Central memory CD8-positive, alpha-beta T cell (primary cell): Measurements from ENCODE around the gene IRF5.
"Not testable (repeated sequence)": the region's sequence is repeated elsewhere in the genome, so short reads cannot be mapped to it uniquely, and the experiment has no call there.

Experiments
- ATAC-seq: fragments of 150-1000 bp; cut with Tn5 transposase; replicated peaks from 2 replicates; pipeline ENCODE4 v1.10.0; 2022; ENCODE audit warnings: mild to moderate bottlenecking, moderate FRiP score, moderate number of reproducible peaks; ENCODE audit not compliant: poor library complexity, severe bottlenecking; ENCODE audit errors: extremely low read depth
- DNase-seq, 2 donors: peaks; one replicate each; pipeline ENCODE4 v3.0.0; 2021; ENCODE audit warnings: low spot score in 2 of 2
- H3K27ac Mint-ChIP-seq: one replicate; pipeline ENCODE4 v1.8.0; 2022; ENCODE audit warnings: low read depth, mild to moderate bottlenecking, moderate library complexity, mixed read lengths
- H3K27me3 Mint-ChIP-seq: one replicate; pipeline ENCODE4 v1.8.0; 2022; ENCODE audit warnings: mixed read lengths
- H3K36me3 Mint-ChIP-seq: one replicate; pipeline ENCODE4 v1.8.0; 2022; ENCODE audit warnings: mild to moderate bottlenecking, moderate library complexity, mixed read lengths; ENCODE audit not compliant: insufficient read depth
- H3K4me1 Mint-ChIP-seq: one replicate; pipeline ENCODE4 v1.8.0; 2022; ENCODE audit warnings: mixed read lengths
- H3K4me3 Mint-ChIP-seq: one replicate; pipeline ENCODE4 v1.8.0; 2022; ENCODE audit warnings: mild to moderate bottlenecking, moderate library complexity, mixed read lengths
- H3K9me3 Mint-ChIP-seq: one replicate; pipeline ENCODE4 v1.8.0; 2022; ENCODE audit warnings: mixed read lengths

Gene IRF5

DNA sequence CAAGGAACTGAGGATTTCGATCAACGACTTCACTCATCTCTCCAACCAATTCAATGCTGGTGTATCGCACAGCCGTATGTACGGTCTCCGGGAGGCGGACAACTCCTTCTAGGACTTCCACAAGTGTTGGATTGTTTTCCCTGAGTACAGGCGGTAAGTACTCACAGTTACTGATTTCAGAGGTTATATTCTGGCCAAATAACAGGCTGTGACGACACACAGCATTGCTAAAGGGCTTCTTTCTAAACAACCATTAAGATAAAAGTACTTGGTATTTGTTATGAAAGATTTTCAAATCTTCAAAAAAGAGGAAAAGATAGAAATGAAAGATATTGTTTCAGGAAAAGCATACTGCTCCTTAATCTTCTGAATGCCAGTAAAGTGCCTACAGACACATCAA is 52.2 kb downstream of the IRF5 start:
- DNase-seq, result no peak
- no peaks in the 10 kb centered on the region for H3K4me1 Mint-ChIP-seq
- no peaks in the 10 kb centered on the region for H3K27me3 Mint-ChIP-seq
- no peaks in the 10 kb centered on the region for H3K9me3 Mint-ChIP-seq
- no peak overlapping the region for H3K27ac Mint-ChIP-seq
- H3K36me3 Mint-ChIP-seq, result peaks cover 47% of the 10 kb centered on the region
- H3K4me3 Mint-ChIP-seq, result no peak overlapping the region
- no peak for ATAC-seq

DNA sequence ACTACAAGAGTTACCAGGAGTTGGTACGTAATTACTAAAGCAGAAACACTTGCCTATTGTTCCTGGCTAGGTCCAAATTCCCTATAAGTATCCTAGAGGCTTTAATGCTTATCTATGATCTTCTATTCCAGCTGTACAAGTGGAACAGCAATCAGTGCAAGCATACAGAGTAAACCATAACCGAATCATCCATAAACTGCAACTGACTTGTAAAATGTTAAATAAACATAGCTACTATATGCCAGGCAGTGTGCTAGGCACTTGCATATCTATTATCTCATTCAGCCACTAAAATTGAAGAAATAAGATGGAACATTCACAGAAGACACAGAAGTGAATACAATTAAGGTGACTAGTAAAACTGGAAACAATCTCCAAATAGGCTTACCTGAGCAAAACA is 55.7 kb downstream of the IRF5 start:
- ATAC-seq, result no peak
- no peak for DNase-seq
- Mint-ChIP-seq H3K27me3 (no peaks in the 10 kb centered on the region), H3K36me3 (peaks cover 51% of the 10 kb centered on the region), H3K4me1 (no peaks in the 10 kb centered on the region), H3K9me3 (no peaks in the 10 kb centered on the region), H3K4me3 (no peak overlapping the region), H3K27ac (no peak overlapping the region)

DNA sequence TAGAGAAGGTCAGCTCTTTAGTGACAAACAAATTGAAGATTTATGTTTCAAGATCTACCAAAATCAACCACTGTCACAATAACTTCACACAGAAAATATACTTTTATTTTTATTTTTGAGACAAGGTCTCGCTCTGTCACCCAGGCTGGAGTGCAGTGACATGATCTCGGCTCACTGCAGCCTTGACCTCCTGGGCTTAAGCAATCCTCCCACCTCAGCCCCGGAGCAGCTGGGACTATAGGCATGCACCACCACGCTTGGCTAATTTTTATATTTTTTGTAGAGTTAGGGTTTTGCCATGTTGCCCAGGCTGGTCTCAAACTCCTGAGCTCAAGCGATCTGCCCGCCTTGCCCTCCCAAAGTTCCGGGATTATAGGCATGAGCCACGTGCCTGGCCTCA is 56.8 kb downstream of the IRF5 start:
- H3K36me3 Mint-ChIP-seq, result peaks cover 50% of the 10 kb centered on the region
- H3K27me3 Mint-ChIP-seq, H3K4me1 Mint-ChIP-seq, DNase-seq, H3K4me3 Mint-ChIP-seq, H3K27ac Mint-ChIP-seq, H3K9me3 Mint-ChIP-seq, ATAC-seq: not testable (repeated sequence)

DNA sequence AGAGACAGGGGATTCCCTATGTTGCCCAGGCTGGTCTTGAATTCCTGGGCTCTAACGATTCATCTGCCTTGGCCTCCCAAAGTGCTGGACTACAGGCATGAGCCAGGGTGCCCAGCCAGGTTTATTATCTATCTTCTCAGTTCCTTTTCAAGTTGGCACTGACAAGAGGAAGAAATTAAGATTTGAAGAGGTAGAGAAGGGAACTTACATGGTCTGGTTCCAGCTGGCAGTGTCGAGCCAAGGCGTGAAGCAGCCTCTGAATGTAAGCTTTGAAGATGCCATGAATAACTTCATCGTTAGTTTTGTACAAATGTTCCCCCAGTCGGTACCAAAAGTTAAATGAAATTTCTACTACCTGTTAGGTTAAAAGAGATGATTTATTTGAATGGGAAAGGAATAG is 59.5 kb downstream of the IRF5 start:
- DNase-seq (no peak), ATAC-seq (no peak)
- Mint-ChIP-seq H3K9me3 (no peaks in the 10 kb centered on the region), H3K4me1 (no peaks in the 10 kb centered on the region), H3K4me3 (no peak overlapping the region), H3K36me3 (peaks cover 54% of the 10 kb centered on the region), H3K27me3 (no peaks in the 10 kb centered on the region), H3K27ac (no peak overlapping the region)
